Measurements from ENCODE around the gene ZNF140.

DNA sequence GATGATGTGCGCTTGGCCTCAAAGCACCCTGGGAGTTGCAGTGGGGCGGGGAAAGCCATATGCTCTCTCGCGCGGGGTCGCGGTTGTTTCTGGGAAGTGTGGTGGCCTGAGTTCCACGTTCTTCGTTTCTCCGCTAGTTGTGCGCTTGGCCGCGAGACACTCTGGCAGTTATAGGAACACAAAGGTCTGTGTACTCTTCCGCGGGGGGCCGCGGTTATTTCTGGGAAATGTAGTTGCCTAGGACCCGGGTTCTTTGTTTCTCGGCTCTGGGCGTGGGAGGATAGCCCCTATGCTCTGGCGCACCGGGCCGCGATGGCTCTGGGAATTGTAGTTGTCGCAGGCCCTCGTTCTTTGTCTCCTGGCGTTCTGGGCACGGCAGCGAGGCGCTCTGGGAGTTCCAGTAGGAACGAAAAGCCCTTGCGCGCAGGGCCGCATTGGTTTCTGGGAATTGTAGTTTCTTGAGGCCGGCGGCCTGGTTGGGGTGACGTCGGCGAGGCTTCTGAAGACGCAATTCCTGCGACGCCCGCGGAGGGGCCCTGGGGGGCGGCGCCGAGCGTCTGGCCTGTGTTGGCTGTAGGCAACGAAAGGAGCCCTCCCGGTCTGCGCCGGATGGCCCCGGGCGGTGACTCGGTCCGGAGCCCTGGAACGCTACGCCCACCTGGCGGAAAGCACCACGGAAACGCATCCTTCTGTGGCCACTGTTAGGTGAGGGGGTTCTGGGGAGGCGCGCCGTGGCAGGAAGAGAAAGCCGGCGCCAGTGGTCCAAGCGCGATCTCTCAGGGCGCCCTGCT lies at the start of gene ZNF140:
- TF ChIP-seq, protein P1, sequence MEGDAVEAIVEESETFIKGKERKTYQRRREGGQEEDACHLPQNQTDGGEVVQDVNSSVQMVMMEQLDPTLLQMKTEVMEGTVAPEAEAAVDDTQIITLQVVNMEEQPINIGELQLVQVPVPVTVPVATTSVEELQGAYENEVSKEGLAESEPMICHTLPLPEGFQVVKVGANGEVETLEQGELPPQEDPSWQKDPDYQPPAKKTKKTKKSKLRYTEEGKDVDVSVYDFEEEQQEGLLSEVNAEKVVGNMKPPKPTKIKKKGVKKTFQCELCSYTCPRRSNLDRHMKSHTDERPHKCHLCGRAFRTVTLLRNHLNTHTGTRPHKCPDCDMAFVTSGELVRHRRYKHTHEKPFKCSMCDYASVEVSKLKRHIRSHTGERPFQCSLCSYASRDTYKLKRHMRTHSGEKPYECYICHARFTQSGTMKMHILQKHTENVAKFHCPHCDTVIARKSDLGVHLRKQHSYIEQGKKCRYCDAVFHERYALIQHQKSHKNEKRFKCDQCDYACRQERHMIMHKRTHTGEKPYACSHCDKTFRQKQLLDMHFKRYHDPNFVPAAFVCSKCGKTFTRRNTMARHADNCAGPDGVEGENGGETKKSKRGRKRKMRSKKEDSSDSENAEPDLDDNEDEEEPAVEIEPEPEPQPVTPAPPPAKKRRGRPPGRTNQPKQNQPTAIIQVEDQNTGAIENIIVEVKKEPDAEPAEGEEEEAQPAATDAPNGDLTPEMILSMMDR (optimal IDR thresholded peaks at IDR 0.05 in 1 of 3, IDR thresholded peaks at IDR 0.05 in 1 of 3, conservative IDR thresholded peaks at IDR 0.05 in 1 of 3; ENCODE audit: extremely low read depth in 1 of 3, insufficient read depth in 2 of 3, low read length in 3 of 3) = peak in 2 of 3 experiments; percentile 12 to 33
- TF ChIP-seq EZH2 (IDR thresholded peaks at IDR 0.05; ENCODE audit: low read length) = no peak
